Measurements from ENCODE around the gene IMMP1L. TPM values are rescaled to one million over a fixed set of nuclear protein-coding genes. Genes with fewer than 3 reads are reported as not detected.

The IMMP1L gene
- total and polyA plus RNA-seq, 10 of the 15 experiments (the other 5 are each of a cell fraction or from before 2014, with no cell fraction given) = 29.4 to 145 (median 85.8) TPM

DNA sequence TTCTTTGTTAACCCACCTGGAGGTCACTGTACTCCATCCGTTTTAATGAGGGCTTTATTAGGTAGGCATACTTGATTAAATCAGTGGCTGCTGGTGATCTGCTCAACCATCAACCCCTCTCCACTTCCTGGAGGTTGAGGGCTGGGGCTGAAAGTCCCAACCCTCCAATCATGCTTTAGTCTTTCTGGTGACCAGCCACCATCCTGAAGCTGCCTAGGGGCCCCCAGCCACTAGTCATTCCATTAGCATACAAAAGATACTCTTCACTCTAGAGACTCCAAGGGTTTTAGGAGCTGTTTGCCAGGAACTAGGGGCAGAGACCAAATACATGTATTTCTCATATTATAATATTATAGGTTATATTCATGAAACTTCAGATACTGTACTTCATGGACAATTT, 126.3 kb downstream of the IMMP1L start (continued):
- no peak for TF ChIP-seq ZNF687 (IDR thresholded peaks at IDR 0.05)
- TF ChIP-seq HDAC2 (IDR thresholded peaks at IDR 0.05) = no peak
- TF ChIP-seq, protein P1, sequence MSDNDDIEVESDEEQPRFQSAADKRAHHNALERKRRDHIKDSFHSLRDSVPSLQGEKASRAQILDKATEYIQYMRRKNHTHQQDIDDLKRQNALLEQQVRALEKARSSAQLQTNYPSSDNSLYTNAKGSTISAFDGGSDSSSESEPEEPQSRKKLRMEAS (IDR thresholded peaks at IDR 0.05; ENCODE audit: low read depth, low read length) = no peak
- TF ChIP-seq, protein P2, sequence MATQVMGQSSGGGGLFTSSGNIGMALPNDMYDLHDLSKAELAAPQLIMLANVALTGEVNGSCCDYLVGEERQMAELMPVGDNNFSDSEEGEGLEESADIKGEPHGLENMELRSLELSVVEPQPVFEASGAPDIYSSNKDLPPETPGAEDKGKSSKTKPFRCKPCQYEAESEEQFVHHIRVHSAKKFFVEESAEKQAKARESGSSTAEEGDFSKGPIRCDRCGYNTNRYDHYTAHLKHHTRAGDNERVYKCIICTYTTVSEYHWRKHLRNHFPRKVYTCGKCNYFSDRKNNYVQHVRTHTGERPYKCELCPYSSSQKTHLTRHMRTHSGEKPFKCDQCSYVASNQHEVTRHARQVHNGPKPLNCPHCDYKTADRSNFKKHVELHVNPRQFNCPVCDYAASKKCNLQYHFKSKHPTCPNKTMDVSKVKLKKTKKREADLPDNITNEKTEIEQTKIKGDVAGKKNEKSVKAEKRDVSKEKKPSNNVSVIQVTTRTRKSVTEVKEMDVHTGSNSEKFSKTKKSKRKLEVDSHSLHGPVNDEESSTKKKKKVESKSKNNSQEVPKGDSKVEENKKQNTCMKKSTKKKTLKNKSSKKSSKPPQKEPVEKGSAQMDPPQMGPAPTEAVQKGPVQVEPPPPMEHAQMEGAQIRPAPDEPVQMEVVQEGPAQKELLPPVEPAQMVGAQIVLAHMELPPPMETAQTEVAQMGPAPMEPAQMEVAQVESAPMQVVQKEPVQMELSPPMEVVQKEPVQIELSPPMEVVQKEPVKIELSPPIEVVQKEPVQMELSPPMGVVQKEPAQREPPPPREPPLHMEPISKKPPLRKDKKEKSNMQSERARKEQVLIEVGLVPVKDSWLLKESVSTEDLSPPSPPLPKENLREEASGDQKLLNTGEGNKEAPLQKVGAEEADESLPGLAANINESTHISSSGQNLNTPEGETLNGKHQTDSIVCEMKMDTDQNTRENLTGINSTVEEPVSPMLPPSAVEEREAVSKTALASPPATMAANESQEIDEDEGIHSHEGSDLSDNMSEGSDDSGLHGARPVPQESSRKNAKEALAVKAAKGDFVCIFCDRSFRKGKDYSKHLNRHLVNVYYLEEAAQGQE (IDR thresholded peaks at IDR 0.05; ENCODE audit: low read depth, low read length) = no peak
- no peak for TF ChIP-seq EP300 (IDR thresholded peaks at IDR 0.05; ENCODE audit: borderline replicate concordance in 1 of 2, control insufficient read depth in 1 of 2, low read depth in 2 of 2, low read length in 2 of 2)
- no peak for TF ChIP-seq EGR1 (IDR thresholded peaks at IDR 0.05; ENCODE audit: borderline replicate concordance in 1 of 2, low read depth in 2 of 2, low read length in 2 of 2)
- TF ChIP-seq ZNF592 (IDR thresholded peaks at IDR 0.05) = no peak
- no peak for TF ChIP-seq ZNF24 (IDR thresholded peaks at IDR 0.05)
- TF ChIP-seq RAD51 (IDR thresholded peaks at IDR 0.05) = no peak
- no peak for TF ChIP-seq DPF2 (IDR thresholded peaks at IDR 0.05)
- TF ChIP-seq CBX3 (IDR thresholded peaks at IDR 0.05; ENCODE audit: borderline replicate concordance, low read depth) = no peak

Data from GM12878 (cell line).